Measurements from ENCODE around the gene FCSK. TPM values are rescaled to one million over a fixed set of nuclear protein-coding genes. Genes with fewer than 3 reads are reported as not detected.
"Not testable (repeated sequence)": the region's sequence is repeated elsewhere in the genome, so short reads cannot be mapped to it uniquely, and the experiment has no call there.

FCSK gene
- total and polyA plus RNA-seq, 7 donors, result 4.9 to 11.0 (median 8.0) TPM

DNA sequence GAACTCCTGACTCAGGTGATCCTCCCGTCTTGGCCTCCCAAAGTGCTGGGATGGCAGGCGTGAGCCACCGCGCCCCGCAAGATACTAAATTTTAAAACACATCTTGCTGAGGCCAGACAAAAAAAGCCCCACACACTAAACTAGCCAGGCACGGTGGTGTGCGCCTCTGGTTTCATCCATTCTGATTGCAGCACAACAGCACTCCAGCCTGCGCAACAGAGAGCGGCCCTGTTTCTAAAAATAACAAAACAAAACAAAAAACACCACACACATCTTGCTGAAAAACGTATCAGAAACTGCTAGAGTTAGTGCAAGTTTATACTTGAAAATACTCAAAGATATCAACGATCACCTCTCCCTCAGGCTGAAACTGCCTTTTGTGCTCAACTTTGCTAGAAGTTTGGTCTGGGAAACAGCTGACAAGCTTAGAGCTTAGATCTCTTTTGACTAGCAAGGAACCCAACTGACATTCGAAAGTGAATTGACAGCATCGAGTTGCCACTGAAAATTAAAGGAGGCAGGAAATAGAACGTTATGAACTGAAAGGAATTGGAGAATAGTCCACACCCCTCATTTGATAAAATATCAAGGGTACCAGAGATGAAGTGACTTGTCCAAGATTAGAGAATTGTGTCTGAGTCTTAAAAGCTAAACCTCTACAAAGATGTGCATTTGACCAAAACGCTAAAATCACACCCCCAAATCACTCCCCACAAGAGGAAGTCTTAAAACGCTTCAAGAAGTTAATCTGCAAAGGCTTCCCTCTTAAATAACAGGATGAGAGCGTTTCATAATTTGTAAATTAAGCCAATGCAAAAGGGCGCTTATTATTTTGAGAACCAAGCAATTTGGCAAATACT is 68.1 kb downstream of the FCSK start:
- peaks cover 30% of the 10 kb centered on the region for H3K4me1 ChIP-seq
- DNase-seq (no peak), ATAC-seq (no peak)
- WGBS, 3 donors, result 52 to 54% (median 52%) methylated on average over 18 of the region's 18 CpGs
- peak overlapping the region; percentile 82 for H3K4me3 ChIP-seq
- peaks cover 0 to 41% of the 10 kb centered on the region in 2 donors for H3K36me3 ChIP-seq (ENCODE audit: insufficient read depth in 1 of 2, low read depth in 1 of 2)
- H3K27me3 ChIP-seq (ENCODE audit: insufficient read depth in 3 of 3, low read length in 2 of 3), result no peaks in the 10 kb centered on the region
- no peaks in the 10 kb centered on the region for H3K9me3 ChIP-seq
- TF ChIP-seq, protein P1, sequence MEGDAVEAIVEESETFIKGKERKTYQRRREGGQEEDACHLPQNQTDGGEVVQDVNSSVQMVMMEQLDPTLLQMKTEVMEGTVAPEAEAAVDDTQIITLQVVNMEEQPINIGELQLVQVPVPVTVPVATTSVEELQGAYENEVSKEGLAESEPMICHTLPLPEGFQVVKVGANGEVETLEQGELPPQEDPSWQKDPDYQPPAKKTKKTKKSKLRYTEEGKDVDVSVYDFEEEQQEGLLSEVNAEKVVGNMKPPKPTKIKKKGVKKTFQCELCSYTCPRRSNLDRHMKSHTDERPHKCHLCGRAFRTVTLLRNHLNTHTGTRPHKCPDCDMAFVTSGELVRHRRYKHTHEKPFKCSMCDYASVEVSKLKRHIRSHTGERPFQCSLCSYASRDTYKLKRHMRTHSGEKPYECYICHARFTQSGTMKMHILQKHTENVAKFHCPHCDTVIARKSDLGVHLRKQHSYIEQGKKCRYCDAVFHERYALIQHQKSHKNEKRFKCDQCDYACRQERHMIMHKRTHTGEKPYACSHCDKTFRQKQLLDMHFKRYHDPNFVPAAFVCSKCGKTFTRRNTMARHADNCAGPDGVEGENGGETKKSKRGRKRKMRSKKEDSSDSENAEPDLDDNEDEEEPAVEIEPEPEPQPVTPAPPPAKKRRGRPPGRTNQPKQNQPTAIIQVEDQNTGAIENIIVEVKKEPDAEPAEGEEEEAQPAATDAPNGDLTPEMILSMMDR (IDR thresholded peaks at IDR 0.05), result no peak
- intact Hi-C loops (cut with DNase I), result no loop called here
- H3K27ac ChIP-seq, result peak overlapping the region; percentile 90

DNA sequence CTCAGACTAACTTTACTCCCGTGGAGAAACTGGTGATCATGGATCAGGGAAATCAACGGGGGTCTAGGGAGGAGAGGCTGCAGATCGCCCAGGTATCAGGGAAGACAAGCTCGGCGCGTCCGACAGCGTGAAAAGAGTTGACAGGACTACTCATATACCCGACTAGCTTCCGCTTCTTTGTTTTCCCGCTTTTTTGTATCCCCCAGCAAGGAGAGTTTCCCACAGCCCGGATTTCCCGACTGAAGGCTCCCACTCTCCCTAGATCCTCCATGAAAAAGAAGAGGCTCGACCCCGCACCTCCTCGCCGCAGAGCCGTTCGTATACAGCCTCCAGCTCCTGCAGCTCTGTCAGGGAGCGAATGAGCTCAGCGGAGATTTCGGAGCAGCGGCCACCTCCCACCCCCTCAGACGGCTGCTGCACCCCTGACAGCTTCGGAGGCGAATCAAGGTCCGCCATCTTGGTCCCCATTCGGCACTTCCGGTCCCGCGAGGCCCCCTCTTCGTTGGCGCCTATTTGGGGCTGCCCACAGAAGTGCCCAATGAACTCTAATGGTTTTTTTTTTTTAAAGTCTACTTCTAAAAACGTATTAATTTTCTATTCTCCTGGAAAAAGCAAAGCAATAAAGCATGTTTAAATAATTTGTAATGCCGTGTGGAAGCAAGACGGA is 68.8 kb downstream of the FCSK start, which contains the start of gene COG4:
Gene COG4, minus strand, starts transcription at position 479 of the 667 bp plus-strand sequence. Its CDS starts 11 bp downstream, at position 468.
- Histone ChIP-seq H3K36me3 (ENCODE audit: insufficient read depth in 1 of 2, low read depth in 1 of 2) (peaks cover 0 to 41% of the 10 kb centered on the region in 2 donors), H3K9me3 (no peaks in the 10 kb centered on the region), H3K27me3 (ENCODE audit: insufficient read depth in 3 of 3, low read length in 2 of 3) (no peaks in the 10 kb centered on the region), H3K4me3 (peak within 1 kb of the TSS; percentile 82), H3K27ac (peak within 1 kb of the TSS; percentile 90), H3K4me1 (peaks cover 37% of the 10 kb centered on the region)
- intact Hi-C loops (cut with DNase I), result no loop called here
- WGBS, 3 donors, result 0 to 1% (median 0%) methylated on average over 36 of the region's 36 CpGs
- peak; percentile 89 to 94 for DNase-seq
- ATAC-seq, result peak; percentile 91 to 94 (median 92)
- TF ChIP-seq, protein P1 (IDR thresholded peaks at IDR 0.05), result no peak

DNA sequence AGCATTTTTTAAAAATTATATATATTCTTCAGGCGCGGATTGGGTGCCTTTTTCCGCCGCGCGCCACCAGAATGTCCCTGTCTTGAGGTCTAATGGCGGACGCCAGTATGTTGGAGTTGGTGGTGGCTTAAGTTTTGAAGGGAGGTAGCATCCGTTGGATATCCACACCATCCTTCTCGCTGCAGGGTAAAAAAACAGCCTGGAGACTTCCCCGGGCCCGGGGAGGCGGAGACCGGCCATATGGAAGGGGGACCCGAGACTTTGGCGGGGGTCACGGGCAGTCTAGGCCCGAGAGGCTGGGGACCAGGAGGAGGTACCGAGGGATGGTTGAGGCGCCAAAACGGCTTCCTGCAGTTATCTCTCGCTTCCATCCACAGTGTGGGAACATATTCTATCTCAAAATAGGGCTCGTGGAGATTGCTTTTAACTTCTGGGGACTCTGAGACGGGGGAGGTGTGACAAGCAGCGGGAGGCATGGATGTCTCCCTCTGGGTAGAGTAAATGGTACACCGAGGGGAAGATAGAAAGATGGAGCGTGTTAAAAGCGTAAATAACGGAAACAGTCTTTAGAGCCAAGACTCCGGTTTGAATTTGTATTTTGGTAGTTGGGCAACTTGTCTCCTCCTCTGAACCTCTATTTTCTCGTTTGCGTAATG is 69.5 kb downstream of the FCSK start, which contains the start of gene SF3B3:
Gene SF3B3, plus strand, starts transcription at position 74 of the 656 bp plus-strand sequence. CDS start 2,841 bp downstream, outside the sequence.
- 0 to 1% (median 1%) methylated on average over 32 of the region's 32 CpGs for WGBS, 3 donors
- peak within 1 kb of the TSS; percentile 82 for H3K4me3 ChIP-seq
- DNase-seq, result peak in 1 of 2 donors; percentile 72
- ATAC-seq, result peak; percentile 81 to 88 (median 82)
- intact Hi-C loops (cut with DNase I), result no loop called here
- TF ChIP-seq, protein P1 (IDR thresholded peaks at IDR 0.05), result no peak
- peaks cover 0 to 41% of the 10 kb centered on the region in 2 donors for H3K36me3 ChIP-seq (ENCODE audit: insufficient read depth in 1 of 2, low read depth in 1 of 2)
- H3K9me3 ChIP-seq, result no peaks in the 10 kb centered on the region
- peak within 1 kb of the TSS; percentile 90 for H3K27ac ChIP-seq
- H3K4me1 ChIP-seq, result peaks cover 44% of the 10 kb centered on the region
- H3K27me3 ChIP-seq (ENCODE audit: insufficient read depth in 3 of 3, low read length in 2 of 3), result no peaks in the 10 kb centered on the region

DNA sequence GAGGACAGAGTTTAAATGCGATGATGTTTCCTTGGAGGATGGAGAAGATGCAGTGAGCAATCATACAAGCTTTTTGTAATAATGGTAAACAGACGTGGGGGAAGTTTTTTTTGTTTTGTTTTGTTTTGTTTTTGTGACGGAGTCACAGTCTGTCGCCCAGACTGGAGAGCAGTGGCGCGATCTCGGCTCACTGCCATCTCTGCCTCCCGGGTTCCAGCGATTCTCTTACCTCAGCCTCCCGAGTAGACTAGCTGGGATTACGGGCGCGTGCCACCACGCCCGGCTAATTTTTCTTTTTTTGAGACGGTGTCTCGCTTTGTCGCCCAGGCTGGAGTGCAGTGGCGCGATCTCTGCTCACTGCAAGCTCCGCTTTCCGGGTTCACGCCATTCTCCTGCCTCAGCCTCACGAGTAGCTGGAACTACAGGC is 70.0 kb downstream of the FCSK start:
- H3K4me3 ChIP-seq, result peak overlapping the region; percentile 82
- peaks cover 4 to 42% of the 10 kb centered on the region in 2 donors for H3K36me3 ChIP-seq (ENCODE audit: insufficient read depth in 1 of 2, low read depth in 1 of 2)
- intact Hi-C loops (cut with DNase I); H3K27me3 ChIP-seq (ENCODE audit: insufficient read depth in 3 of 3, low read length in 2 of 3); H3K9me3 ChIP-seq: not testable (repeated sequence)
- WGBS, 3 donors, result 0 to 4% (median 1%) methylated on average over 24 of the region's 24 CpGs
- peaks cover 49% of the 10 kb centered on the region for H3K4me1 ChIP-seq
- H3K27ac ChIP-seq, result peak overlapping the region; percentile 90
- peak; percentile 9 to 46 (median 28) for ATAC-seq
- peak; percentile 23 to 70 for DNase-seq
